Type B pancreatic cell (in vitro differentiated cells): ENCODE results near the gene GLRA3. TPM values are rescaled to one million over a fixed set of nuclear protein-coding genes. Genes with fewer than 3 reads are reported as not detected.

Experiments
- DNase-seq: peaks from one replicate; pipeline ENCODE4 v3.0.0; 2021; ENCODE audit warnings: mixed read lengths; ENCODE audit not compliant: unreplicated experiment; ENCODE audit errors: extremely low spot score
- H3K27ac Mint-ChIP-seq: 2 replicates; pipeline ENCODE4 v1.8.0; 2021; ENCODE audit warnings: mild to moderate bottlenecking, mixed read lengths
- H3K27me3 Mint-ChIP-seq: 2 replicates; pipeline ENCODE4 v1.8.0; 2021; ENCODE audit warnings: mixed read lengths
- H3K36me3 Mint-ChIP-seq: 2 replicates; pipeline ENCODE4 v1.8.0; 2021; ENCODE audit warnings: mixed read lengths
- H3K4me1 Mint-ChIP-seq: one replicate; pipeline ENCODE4 v1.8.0; 2021; ENCODE audit warnings: mixed read lengths; ENCODE audit not compliant: unreplicated experiment
- H3K4me3 Mint-ChIP-seq: 2 replicates; pipeline ENCODE4 v1.8.0; 2021; ENCODE audit warnings: mild to moderate bottlenecking, mixed read lengths
- H3K9me3 Mint-ChIP-seq: 2 replicates; pipeline ENCODE4 v1.8.0; 2021; ENCODE audit warnings: mixed read lengths
- CTCF ChIP-seq: fragments of 200-600 bp; sonication (generic); conservative IDR thresholded peaks from 2 replicates; pipeline ENCODE4 v1.5.0; 2021; ENCODE audit warnings: antibody characterized with exemption, mild to moderate bottlenecking
- total RNA-seq: library from RNA; stranded (reverse); gene quantifications from 2 replicates; pipeline ENCODE4 v1.2.1, GENCODE V29; 2021; ENCODE audit warnings: low replicate concordance

GLRA3 gene
- total RNA-seq, 1 donor from 2014 or later = 0.60 TPM

- Mint-ChIP-seq H3K4me1 (peaks cover 5% of the 10 kb centered on the region), H3K27ac (no peak overlapping the region), H3K36me3 (no peaks in the 10 kb centered on the region), H3K9me3 (no peaks in the 10 kb centered on the region), H3K27me3 (no peaks in the 10 kb centered on the region), H3K4me3 (no peak overlapping the region)
- no peak for DNase-seq
- TF ChIP-seq CTCF = no peak
Measured at GRCh38 chr4:174753021-174753420, 76.0 kb downstream of the GLRA3 start.

- Mint-ChIP-seq H3K27ac (no peak overlapping the region), H3K4me1 (no peaks in the 10 kb centered on the region), H3K36me3 (no peaks in the 10 kb centered on the region), H3K4me3 (no peak overlapping the region), H3K9me3 (no peaks in the 10 kb centered on the region), H3K27me3 (no peaks in the 10 kb centered on the region)
- DNase-seq = no peak
- no peak for TF ChIP-seq CTCF
Measured at GRCh38 chr4:174752026-174752425, 77.0 kb downstream of the GLRA3 start.

GRCh38 chr4:174749091-174749490, 80.0 kb downstream of the GLRA3 start:
- no peaks in the 10 kb centered on the region for H3K9me3 Mint-ChIP-seq
- H3K4me1 Mint-ChIP-seq = no peaks in the 10 kb centered on the region
- no peak for TF ChIP-seq CTCF
- no peak overlapping the region for H3K4me3 Mint-ChIP-seq
- H3K27me3 Mint-ChIP-seq = no peaks in the 10 kb centered on the region
- H3K36me3 Mint-ChIP-seq = no peaks in the 10 kb centered on the region
- H3K27ac Mint-ChIP-seq = no peak overlapping the region
- DNase-seq = no peak

- no peak for DNase-seq
- no peak overlapping the region for H3K27ac Mint-ChIP-seq
- no peak for TF ChIP-seq CTCF
- H3K9me3 Mint-ChIP-seq = no peaks in the 10 kb centered on the region
- no peaks in the 10 kb centered on the region for H3K27me3 Mint-ChIP-seq
- no peak overlapping the region for H3K4me3 Mint-ChIP-seq
- H3K4me1 Mint-ChIP-seq = no peaks in the 10 kb centered on the region
- H3K36me3 Mint-ChIP-seq = no peaks in the 10 kb centered on the region
Measured at GRCh38 chr4:174746710-174747109, 82.3 kb downstream of the GLRA3 start.

- no peak overlapping the region for H3K27ac Mint-ChIP-seq
- H3K9me3 Mint-ChIP-seq = no peaks in the 10 kb centered on the region
- H3K36me3 Mint-ChIP-seq = no peaks in the 10 kb centered on the region
- no peaks in the 10 kb centered on the region for H3K4me1 Mint-ChIP-seq
- no peak overlapping the region for H3K4me3 Mint-ChIP-seq
- no peak for TF ChIP-seq CTCF
- no peaks in the 10 kb centered on the region for H3K27me3 Mint-ChIP-seq
- no peak for DNase-seq
Measured at GRCh38 chr4:174742561-174742960, 86.5 kb downstream of the GLRA3 start.

GRCh38 chr4:174739576-174739975, 89.5 kb downstream of the GLRA3 start:
- no peak for DNase-seq
- no peaks in the 10 kb centered on the region for H3K36me3 Mint-ChIP-seq
- H3K27ac Mint-ChIP-seq = no peak overlapping the region
- no peaks in the 10 kb centered on the region for H3K9me3 Mint-ChIP-seq
- H3K4me3 Mint-ChIP-seq = no peak overlapping the region
- H3K4me1 Mint-ChIP-seq = no peaks in the 10 kb centered on the region
- TF ChIP-seq CTCF = no peak
- H3K27me3 Mint-ChIP-seq = no peaks in the 10 kb centered on the region
